ENCODE measurements around the gene GAS2L2. TPM values are rescaled to one million over a fixed set of nuclear protein-coding genes. Genes with fewer than 3 reads are reported as not detected.
A peak's percentile ranks its signal among the peaks of the same experiment; 100 is the strongest.

The GAS2L2 gene
- total RNA-seq, 1 experiment from 2014 or later, result not detected

GRCh38 chr17:35708951-35709350, 44.1 kb downstream of the GAS2L2 start:
- ChIA-PET CTCF (no interaction called here), POLR2A (interaction anchor here (0.7 kb wide), 1 partner anchor 9 kb away, joined by 4 read pairs; no protein-coding TSS in a partner anchor)
- intact Hi-C loops (cut with micrococcal nuclease; ENCODE audit: unreplicated experiment), result no loop called here
- ATAC-seq, result no peak
- Histone ChIP-seq H3K27ac (ENCODE audit: low read length) (no peak overlapping the region), H3K9me3 (ENCODE audit: control insufficient read depth, insufficient read depth, low read depth, low read length) (no peaks in the 10 kb centered on the region), H3K4me3 (ENCODE audit: low read depth in 2 of 2, low read length in 2 of 2) (no peak overlapping the region), H3K27me3 (ENCODE audit: control insufficient read depth, insufficient read depth, low read length) (no peaks in the 10 kb centered on the region), H3K36me3 (ENCODE audit: control insufficient read depth, insufficient read depth, low read length) (peaks cover 41% of the 10 kb centered on the region), H3K4me1 (ENCODE audit: control insufficient read depth, insufficient read depth, low read length) (no peaks in the 10 kb centered on the region)
- DNase-seq (ENCODE audit: low read depth, low spot score), result no peak
- in situ Hi-C loops (cut with HindIII; ENCODE audit: low pct_unique_long_range_greater_than_20kb, low sequenced_read_pairs), result no loop called here
- BruUV-seq (replicated peaks), result no TSS peak
- TF ChIP-seq TCF7L2 (IDR thresholded peaks at IDR 0.05; ENCODE audit: low read depth, low read length) (no peak), SIN3A (IDR thresholded peaks at IDR 0.05; ENCODE audit: borderline replicate concordance, insufficient read depth, low read depth, low read length) (no peak), REST (IDR thresholded peaks at IDR 0.05; ENCODE audit: insufficient read depth in 1 of 2, low read depth in 2 of 2, low read length in 1 of 2) (no peak), POLR2AphosphoS5 (IDR thresholded peaks at IDR 0.05; ENCODE audit: low read depth, low read length) (no peak)
- TF ChIP-seq, protein P1, sequence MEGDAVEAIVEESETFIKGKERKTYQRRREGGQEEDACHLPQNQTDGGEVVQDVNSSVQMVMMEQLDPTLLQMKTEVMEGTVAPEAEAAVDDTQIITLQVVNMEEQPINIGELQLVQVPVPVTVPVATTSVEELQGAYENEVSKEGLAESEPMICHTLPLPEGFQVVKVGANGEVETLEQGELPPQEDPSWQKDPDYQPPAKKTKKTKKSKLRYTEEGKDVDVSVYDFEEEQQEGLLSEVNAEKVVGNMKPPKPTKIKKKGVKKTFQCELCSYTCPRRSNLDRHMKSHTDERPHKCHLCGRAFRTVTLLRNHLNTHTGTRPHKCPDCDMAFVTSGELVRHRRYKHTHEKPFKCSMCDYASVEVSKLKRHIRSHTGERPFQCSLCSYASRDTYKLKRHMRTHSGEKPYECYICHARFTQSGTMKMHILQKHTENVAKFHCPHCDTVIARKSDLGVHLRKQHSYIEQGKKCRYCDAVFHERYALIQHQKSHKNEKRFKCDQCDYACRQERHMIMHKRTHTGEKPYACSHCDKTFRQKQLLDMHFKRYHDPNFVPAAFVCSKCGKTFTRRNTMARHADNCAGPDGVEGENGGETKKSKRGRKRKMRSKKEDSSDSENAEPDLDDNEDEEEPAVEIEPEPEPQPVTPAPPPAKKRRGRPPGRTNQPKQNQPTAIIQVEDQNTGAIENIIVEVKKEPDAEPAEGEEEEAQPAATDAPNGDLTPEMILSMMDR (IDR thresholded peaks at IDR 0.05), result no peak

- H3K36me3 ChIP-seq (ENCODE audit: control insufficient read depth, insufficient read depth, low read length), result peaks cover 34% of the 10 kb centered on the region
- H3K4me3 ChIP-seq (ENCODE audit: low read depth in 2 of 2, low read length in 2 of 2), result no peak overlapping the region
- no peak; the same call in 1 of the 2 replicates for ATAC-seq
- no peak for TF ChIP-seq POLR2AphosphoS5 (IDR thresholded peaks at IDR 0.05; ENCODE audit: low read depth, low read length)
- no peak overlapping the region for H3K27ac ChIP-seq (ENCODE audit: low read length)
- DNase-seq (ENCODE audit: low read depth, low spot score), result no peak
- intact Hi-C loops (cut with micrococcal nuclease; ENCODE audit: unreplicated experiment) (no loop called here), in situ Hi-C loops (cut with HindIII; ENCODE audit: low pct_unique_long_range_greater_than_20kb, low sequenced_read_pairs) (no loop called here)
- H3K27me3 ChIP-seq (ENCODE audit: control insufficient read depth, insufficient read depth, low read length), result no peaks in the 10 kb centered on the region
- H3K4me1 ChIP-seq (ENCODE audit: control insufficient read depth, insufficient read depth, low read length), result no peaks in the 10 kb centered on the region
- CTCF ChIA-PET, result interaction anchor here (0.6 kb wide), 1 partner anchor 27 kb away, joined by 3 read pairs; no protein-coding TSS in a partner anchor
- no peaks in the 10 kb centered on the region for H3K9me3 ChIP-seq (ENCODE audit: control insufficient read depth, insufficient read depth, low read depth, low read length)
- POLR2A ChIA-PET, result no interaction called here
- TSS peak; percentile 17 for BruUV-seq (replicated peaks)
Measured at GRCh38 chr17:35708149-35708548, 44.9 kb downstream of the GAS2L2 start.

GRCh38 chr17:35705705-35706104, 47.3 kb downstream of the GAS2L2 start:
- TF ChIP-seq REST (IDR thresholded peaks at IDR 0.05; ENCODE audit: insufficient read depth in 1 of 2, low read depth in 2 of 2, low read length in 1 of 2) (no peak), SIN3A (IDR thresholded peaks at IDR 0.05; ENCODE audit: borderline replicate concordance, insufficient read depth, low read depth, low read length) (no peak), POLR2AphosphoS5 (IDR thresholded peaks at IDR 0.05; ENCODE audit: low read depth, low read length) (no peak), TCF7L2 (IDR thresholded peaks at IDR 0.05; ENCODE audit: low read depth, low read length) (no peak)
- TF ChIP-seq, protein P1 (IDR thresholded peaks at IDR 0.05), result no peak
- DNase-seq (ENCODE audit: low read depth, low spot score) (no peak), ATAC-seq (no peak)
- BruUV-seq (replicated peaks), result no TSS peak
- ChIA-PET POLR2A (no interaction called here), CTCF (no interaction called here)
- Histone ChIP-seq H3K4me1 (ENCODE audit: control insufficient read depth, insufficient read depth, low read length) (no peaks in the 10 kb centered on the region), H3K36me3 (ENCODE audit: control insufficient read depth, insufficient read depth, low read length) (peaks cover 20% of the 10 kb centered on the region; the same call in 1 of the 2 replicates), H3K9me3 (ENCODE audit: control insufficient read depth, insufficient read depth, low read depth, low read length) (no peaks in the 10 kb centered on the region), H3K27ac (ENCODE audit: low read length) (no peak overlapping the region), H3K4me3 (ENCODE audit: low read depth in 2 of 2, low read length in 2 of 2) (no peak overlapping the region), H3K27me3 (ENCODE audit: control insufficient read depth, insufficient read depth, low read length) (no peaks in the 10 kb centered on the region)
- intact Hi-C loops (cut with micrococcal nuclease; ENCODE audit: unreplicated experiment), result no loop called here
- in situ Hi-C loops (cut with HindIII; ENCODE audit: low pct_unique_long_range_greater_than_20kb, low sequenced_read_pairs), result no loop called here

All from Panc1 (cell line).